HL-60 (cell line): Measurements from ENCODE around the gene PHF3.

Experiments used
- CTCF ChIP-seq: IDR thresholded peaks from one replicate; pipeline ENCODE4 v1.5.1; 2011; ENCODE audit warnings: low read length, control low read depth, inconsistent platforms; ENCODE audit not compliant: insufficient read depth
- GABPA ChIP-seq: IDR thresholded peaks from 2 replicates; pipeline ENCODE4 v1.6.1; 2012; ENCODE audit warnings: low read depth
- POLR2AphosphoS5 ChIP-seq: IDR thresholded peaks from 2 replicates; pipeline ENCODE4 v1.6.1; 2012; ENCODE audit warnings: low read depth
- REST ChIP-seq: IDR thresholded peaks from 2 replicates; pipeline ENCODE4 v1.6.1; 2012; ENCODE audit warnings: low read depth; ENCODE audit not compliant: insufficient replicate concordance
- SPI1 ChIP-seq: IDR thresholded peaks from 2 replicates; pipeline ENCODE4 v1.6.1; 2012; ENCODE audit warnings: low read depth, mild to moderate bottlenecking, borderline replicate concordance

- TF ChIP-seq CTCF (no peak), GABPA (no peak), POLR2AphosphoS5 (no peak), REST (no peak), SPI1 (no peak)
Measured at GRCh38 chr6:63663147-63663955, 27.7 kb downstream of the PHF3 start.
